Fibroblast of skin of left quadriceps (primary cell): ENCODE results near the gene ZDHHC19.
"Not testable (repeated sequence)": the region's sequence is repeated elsewhere in the genome, so short reads cannot be mapped to it uniquely, and the experiment has no call there.

Source experiments
- DNase-seq, 2 experiments: peaks; one replicate each; pipeline ENCODE4 v3.0.0-alpha.2; 2013; ENCODE audit warnings: low read depth in 2 of 2

Gene ZDHHC19

DNA sequence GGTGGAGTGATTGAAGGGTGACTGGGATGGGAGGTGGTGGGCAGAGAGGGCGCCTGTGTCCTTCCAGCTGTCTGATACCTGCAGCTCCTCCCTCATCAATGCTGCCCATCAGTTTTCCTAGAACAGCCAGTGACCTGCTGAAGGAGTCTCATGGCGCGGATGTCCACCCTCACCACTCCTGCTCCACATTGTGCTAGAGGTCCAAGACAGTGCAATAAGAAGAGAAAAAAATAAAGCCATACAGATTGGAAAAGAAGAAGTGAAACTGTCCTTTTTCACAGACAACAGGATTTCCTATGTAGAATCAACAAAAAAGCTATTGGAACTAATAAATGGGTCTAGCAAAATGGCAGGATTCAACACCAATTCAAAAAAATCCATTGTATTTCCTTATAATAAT lies 7.4 kb downstream of the ZDHHC19 start:
- DNase-seq = no peak

GRCh38 chr3:196202516-196202970 lies 8.7 kb downstream of the ZDHHC19 start:
- no peak for DNase-seq

DNA sequence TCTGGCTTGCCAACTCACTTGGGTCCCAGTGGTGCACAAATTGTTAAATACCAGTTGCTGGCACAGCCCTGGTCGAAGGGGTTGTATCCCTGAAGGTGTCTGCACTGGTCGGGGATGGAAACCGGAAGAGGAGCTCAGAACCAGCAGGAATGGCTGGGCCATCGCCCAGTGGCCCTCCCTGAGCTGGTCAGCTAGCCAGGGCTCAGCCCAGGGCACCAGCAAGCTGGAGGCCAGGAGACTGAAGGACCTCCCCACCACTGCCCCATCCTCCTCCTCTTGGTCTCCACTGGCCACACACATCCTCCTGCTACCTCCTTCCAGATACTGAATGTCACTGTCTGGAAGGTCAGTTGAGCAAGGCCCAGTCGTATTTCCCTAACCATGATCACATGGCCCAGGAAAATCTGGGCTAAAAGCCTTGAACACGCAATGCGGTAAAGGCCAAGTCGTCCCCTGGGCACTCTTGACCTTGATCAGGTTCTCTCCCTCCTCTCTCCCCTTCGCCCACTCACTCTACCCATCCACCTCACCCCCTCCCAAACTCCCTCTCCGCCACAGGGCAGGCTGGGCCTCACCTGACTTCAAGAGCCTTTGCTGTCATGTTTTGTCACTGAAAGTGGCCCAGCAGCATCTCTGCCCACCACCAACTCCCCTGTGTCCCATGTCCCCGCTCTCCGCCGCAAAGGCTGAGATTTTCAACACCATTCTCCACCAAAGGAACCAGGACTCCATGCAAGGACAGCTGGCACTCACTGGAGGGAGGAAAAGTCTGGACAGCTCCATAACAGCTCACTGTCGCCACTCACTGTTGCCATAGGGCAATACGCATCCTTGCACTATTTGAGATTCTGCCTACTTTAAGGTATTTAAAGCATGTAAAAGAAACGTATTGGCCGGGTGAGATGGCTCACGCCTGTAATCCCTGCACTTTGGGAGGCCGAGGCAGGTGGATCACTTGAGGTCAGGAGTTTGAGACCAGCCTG lies 12.1 kb downstream of the ZDHHC19 start:
- no peak for DNase-seq

DNA sequence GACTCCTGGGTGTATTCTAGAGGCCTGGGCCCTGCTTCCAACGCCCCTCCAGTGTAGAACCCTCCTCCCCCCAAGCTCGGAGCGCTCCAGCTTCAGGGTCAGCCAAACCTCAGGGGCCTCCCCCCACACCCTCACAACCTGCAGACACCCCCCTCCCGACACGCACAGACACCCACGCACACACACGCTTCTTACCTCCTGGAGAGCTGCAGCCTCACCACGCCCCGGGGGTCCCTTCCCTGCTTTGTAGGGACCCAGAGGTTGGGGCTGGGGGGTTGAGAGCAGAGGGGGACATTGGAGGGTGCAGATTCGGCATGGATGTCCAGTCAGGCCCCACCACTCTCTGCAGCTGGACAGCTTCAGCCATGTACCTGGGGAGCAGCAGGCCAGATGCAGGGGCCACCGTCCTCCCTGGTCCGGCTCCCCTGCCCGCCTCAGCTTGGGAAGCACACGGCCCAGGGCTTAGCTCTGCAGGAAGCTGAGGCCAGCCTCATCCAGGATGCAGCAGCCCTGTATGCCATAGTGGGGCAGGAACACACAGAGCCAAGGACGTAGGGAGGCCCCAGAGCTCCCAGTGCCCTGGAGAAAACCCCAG lies 13.0 kb downstream of the ZDHHC19 start:
- DNase-seq = no peak

- DNase-seq = no peak
These were observed 13.7 kb downstream of the ZDHHC19 start for GRCh38 chr3:196197524-196197923.

DNA sequence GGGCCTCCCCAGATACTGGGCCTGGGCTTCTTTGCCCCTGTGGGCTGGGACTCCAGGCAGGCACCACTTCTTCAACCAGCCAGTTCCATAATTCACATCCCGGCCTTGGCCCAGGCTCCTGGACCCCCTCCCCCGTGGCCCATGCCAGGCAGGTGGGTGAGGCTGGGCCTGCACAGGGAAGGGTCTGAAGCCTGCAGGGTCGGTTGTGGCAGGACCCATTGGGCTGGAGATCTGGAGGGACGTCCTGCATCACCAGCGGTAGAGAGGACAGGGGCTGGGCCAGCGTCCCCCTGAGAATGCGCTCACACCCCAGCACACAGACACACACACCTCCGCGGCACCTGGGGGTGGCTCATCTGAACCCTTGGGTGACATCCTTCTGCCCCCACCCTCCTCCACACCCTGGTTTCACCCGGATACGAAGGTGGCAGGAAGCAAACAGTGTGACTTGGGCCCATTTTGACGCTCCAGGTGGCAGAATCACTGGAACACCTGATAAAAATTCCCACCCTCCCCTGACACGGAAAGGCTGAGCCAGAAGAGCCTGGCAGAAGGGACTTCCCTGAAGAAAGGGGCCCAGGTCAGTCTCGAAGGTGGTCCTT lies 15.4 kb downstream of the ZDHHC19 start:
- no peak for DNase-seq

- DNase-seq = no peak
These were observed 16.7 kb downstream of the ZDHHC19 start for GRCh38 chr3:196194542-196194915.

GRCh38 chr3:196193736-196194541 lies 17.3 kb downstream of the ZDHHC19 start:
- DNase-seq = no peak

- DNase-seq = no peak
These were observed 18.0 kb downstream of the ZDHHC19 start for GRCh38 chr3:196193133-196193735.

- no peak for DNase-seq
These were observed 18.6 kb downstream of the ZDHHC19 start for GRCh38 chr3:196192524-196193051.

- DNase-seq = no peak
These were observed 19.1 kb downstream of the ZDHHC19 start for GRCh38 chr3:196192036-196192523.

DNA sequence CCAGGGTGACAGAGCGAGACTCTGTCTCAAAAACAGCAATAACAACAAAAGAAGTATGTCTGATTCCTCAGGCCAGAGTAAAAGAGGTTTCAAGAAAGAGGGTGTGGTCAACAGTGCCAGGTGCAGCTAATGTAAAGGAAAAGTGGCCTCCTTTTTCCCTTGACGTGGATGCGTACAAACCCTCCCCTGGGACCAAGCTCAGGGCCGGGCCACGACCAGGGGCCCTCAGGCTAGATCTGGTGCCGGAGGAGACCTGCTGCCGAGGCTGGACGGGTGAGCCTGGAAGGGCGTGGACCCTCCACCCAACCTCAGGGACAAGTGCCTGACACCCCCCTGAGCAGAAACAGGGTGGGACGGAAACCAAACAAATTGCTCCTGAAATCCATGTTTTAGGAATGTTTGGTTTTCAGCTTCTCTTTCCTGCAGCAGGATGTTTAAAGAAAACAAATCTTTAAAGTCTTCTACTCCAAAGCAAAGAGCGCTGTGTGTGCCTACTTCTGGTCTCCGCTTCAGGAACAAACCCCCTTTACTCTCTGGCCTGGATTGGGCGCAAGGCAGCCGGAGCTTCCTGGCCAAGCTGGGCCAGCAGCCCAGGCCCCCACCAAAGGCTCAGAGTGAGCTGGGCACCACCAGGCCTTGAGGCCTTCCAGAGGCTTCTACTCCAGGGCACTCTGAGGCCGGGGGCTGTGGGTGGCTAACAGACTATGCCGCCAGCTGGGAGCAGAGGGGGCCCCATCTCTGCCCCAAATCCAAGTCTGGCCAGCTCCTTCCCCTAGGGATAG lies 21.4 kb downstream of the ZDHHC19 start:
- DNase-seq = no peak

- DNase-seq = no peak
These were observed 24.3 kb downstream of the ZDHHC19 start for GRCh38 chr3:196186651-196187573.

- DNase-seq = no peak
These were observed 26.3 kb downstream of the ZDHHC19 start for GRCh38 chr3:196184881-196185280.

GRCh38 chr3:196184169-196184432 lies 27.1 kb downstream of the ZDHHC19 start:
- not testable (repeated sequence) for DNase-seq

GRCh38 chr3:196181127-196181546 lies 30.1 kb downstream of the ZDHHC19 start:
- no peak for DNase-seq

- no peak for DNase-seq
These were observed 30.9 kb downstream of the ZDHHC19 start for GRCh38 chr3:196180346-196180745.

GRCh38 chr3:196179380-196180308 lies 31.6 kb downstream of the ZDHHC19 start:
- no peak for DNase-seq
